Activated CD8-positive, alpha-beta memory T cell treated with anti-CD3 and anti-CD28 coated beads, Interleukin-2, amount 50 U/mL, for 1 hour (primary cell): ENCODE measurements around the gene BATF2.

Experiments
- DNase-seq: peaks from one replicate; pipeline ENCODE4 v3.0.0-alpha.2; 2020; ENCODE audit errors: extremely low read depth

The BATF2 gene

GRCh38 chr11:64963072-64963631 lies 33.6 kb downstream of the BATF2 start:
- no peak for DNase-seq

DNA sequence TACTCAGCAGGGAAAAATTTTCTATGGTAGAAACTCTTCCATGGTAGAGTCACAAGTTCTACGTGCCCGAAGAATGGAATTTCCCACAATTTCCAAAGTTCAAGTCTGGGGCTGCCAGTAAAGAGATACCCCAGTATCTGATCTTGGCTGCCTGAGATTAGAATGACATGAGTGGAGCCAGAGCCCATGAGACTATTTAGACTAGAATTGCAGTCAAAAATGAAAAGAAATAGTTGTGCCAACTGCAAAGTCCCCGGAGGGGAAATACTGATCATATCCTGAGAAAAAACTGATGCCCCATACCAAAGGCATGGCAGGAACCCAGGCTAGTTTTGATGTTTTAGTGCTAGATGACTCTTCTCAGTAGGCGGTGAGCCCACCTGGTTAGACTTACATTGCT lies 36.1 kb downstream of the BATF2 start:
- DNase-seq, result no peak

GRCh38 chr11:64959498-64959897 lies 37.3 kb downstream of the BATF2 start:
- DNase-seq, result no peak

- DNase-seq, result no peak
These were observed 42.6 kb downstream of the BATF2 start for GRCh38 chr11:64954201-64954600.

DNA sequence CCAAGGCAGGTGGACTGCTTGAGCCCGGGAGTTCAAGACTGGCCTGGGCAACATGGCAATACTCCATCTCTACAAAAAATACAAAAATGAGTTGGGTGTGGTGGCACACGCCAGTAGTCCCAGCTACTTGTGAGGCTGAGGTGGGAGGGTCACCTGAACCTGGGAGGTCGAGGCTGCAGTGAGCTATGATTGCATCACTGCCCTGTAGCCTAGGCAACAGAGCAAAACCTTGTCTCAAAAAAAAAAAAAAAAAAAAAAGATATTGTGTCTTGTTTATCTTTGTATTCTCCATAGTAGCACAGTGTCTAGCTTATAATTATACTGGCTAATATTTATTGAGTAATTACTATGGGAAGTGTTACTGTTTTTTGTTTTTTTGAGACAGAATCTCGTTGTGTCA lies 45.2 kb downstream of the BATF2 start:
- no peak for DNase-seq

DNA sequence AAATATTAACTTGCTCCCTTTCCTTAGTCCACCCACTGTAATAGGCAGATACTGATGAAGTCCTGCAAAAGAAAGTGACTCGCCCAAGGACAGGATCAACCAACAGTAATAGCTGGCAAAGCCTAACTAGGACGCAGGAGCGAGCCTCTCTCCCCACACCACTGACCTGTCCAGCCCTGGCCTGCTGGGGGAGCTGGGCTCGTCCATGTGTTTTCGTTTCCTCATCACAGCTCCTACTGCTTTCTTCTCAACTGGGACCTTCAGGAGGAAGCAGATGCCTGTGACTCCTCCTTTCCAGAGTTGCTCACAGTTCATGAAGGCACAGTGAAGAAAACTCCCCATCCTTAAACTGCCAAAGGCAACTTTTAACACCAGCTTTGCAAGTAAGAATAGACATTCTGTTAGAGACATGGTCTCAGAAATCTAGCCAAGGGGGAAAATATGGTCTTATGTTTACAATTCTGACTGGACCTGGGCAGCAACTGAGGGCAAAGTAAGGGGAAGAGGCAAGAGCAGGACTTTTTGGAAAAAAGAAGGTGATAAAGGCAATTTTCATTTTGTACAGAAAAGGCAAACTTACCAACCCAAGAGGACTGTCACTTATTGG lies 49.5 kb downstream of the BATF2 start:
- DNase-seq, result no peak
